Adrenal gland (tissue), 12 donors: ENCODE results near the gene MAEA. TPM values are rescaled to one million over a fixed set of nuclear protein-coding genes. Genes with fewer than 3 reads are reported as not detected.

Experiments used
- DNase-seq, 7 donors: peaks; one replicate each; pipeline ENCODE4 v3.0.0-alpha.2; 2019 to 2020
- H3K27ac ChIP-seq, 5 donors: fragments of 200-600 bp; sonication (generic) in 4 of 5; 1 replicate in 3 of 5; 2 replicates in 2 of 5; pipeline versions ENCODE4 v1.5.1 to v1.8.0; 2016 to 2020; ENCODE audit warnings: mild to moderate bottlenecking in 1 of 5
- H3K27me3 ChIP-seq: fragments of 200-600 bp; 2 replicates; pipeline ENCODE4 v1.8.0; 2021
- H3K36me3 ChIP-seq, 2 donors: fragments of 200-600 bp; replicated peaks in 1 of 2; 1 replicate in 1 of 2; 2 replicates in 1 of 2; pipeline versions ENCODE4 v1.5.1 to v1.8.0; 2018 to 2022
- H3K4me1 ChIP-seq, 2 donors: fragments of 200-600 bp; replicated peaks in 1 of 2; 1 replicate in 1 of 2; 2 replicates in 1 of 2; pipeline versions ENCODE4 v1.5.1 to v1.8.0; 2018 to 2021
- H3K4me3 ChIP-seq, 4 donors: fragments of 200-600 bp; sonication (generic) in 3 of 4; one replicate each; pipeline ENCODE4 v1.5.1; 2016 to 2018
- H3K9me3 ChIP-seq, 3 donors: fragments of 200-600 bp; sonication (generic) in 1 of 3; replicated peaks in 1 of 3; 1 replicate in 2 of 3; 2 replicates in 1 of 3; pipeline versions ENCODE4 v1.5.1 to v1.8.0; 2016 to 2021
- CTCF ChIP-seq, 6 experiments: fragments of 450-650 bp in 4 of 6; fragments of 200-600 bp in 2 of 6; sonication (generic) in 1 of 6; IDR thresholded peaks; 1 replicate in 5 of 6; 2 replicates in 1 of 6; pipeline versions ENCODE4 v1.5.1 to v1.8.0; 2016 to 2021; ENCODE audit warnings: antibody characterized with exemption in 6 of 6, mild to moderate bottlenecking in 2 of 6, moderate library complexity in 1 of 6
- POLR2A ChIP-seq, 2 donors: fragments of 450-650 bp; IDR thresholded peaks; one replicate each; pipeline ENCODE4 v1.6.1; 2017; ENCODE audit warnings: antibody characterized with exemption in 2 of 2, mild to moderate bottlenecking in 2 of 2, moderate library complexity in 1 of 2
- WGBS, 4 donors: extraction: QIAGEN DNeasy Blood & Tissue Kit in 2 of 4; methylation state at CpG; one replicate each; pipeline versions ENCODE4 v1.1.5 to v1.1.7; 2013 to 2017; 5-methylcytosine and 5-hydroxymethylcytosine counted together
- intact Hi-C, 2 donors: fragments of 100-400 bp; cut with DNase I; formaldehyde crosslinking; loops; one replicate each; pipeline versions ENCODE4 v1.14.1 to v1.15.0; 2022 to 2023
- polyA plus RNA-seq, 3 donors: library from polyadenylated mRNA; stranded (reverse); fragments of 200-250 nt in 2 of 3; fragments of 350-450 nt in 1 of 3; fragmentation: Illumina TruSeq in 1 of 3; extraction: RNeasy Lipid Tissue Mini Kit (QIAGEN cat#74804) in 1 of 3; gene quantifications; one replicate each; pipeline ENCODE4 v1.2.3, GENCODE V29; 2013 to 2014
- total RNA-seq, 9 donors: library from RNA; depleted of rRNA in 4 of 9; stranded (reverse); fragments of >200 nt in 4 of 9; fragments of 120-200 nt in 1 of 9; fragmentation: NEBNext Ultra II Directional in 1 of 9; extraction: Animal tissue kit (Norgen Biotek cat#: 25700) in 1 of 9; gene quantifications; one replicate each; pipeline versions ENCODE4 v1.1.0 to v1.2.4, GENCODE V29; 2013 to 2023
- donor health status: healthy with polysubstance abuse.
- donor health status: Bipolar disorder and iron deficiency.
- donor health status: DM: yes; HTN: yes; CAD: no.
- donor health status: DM: no; HTN: no; CAD: no.
- donor health status: DM: no; HTN: no; CAD: no.
- donor health status: DM: yes; HTN: yes; CAD: no.

The MAEA gene
- total and polyA plus RNA-seq, 12 donors, result 35.6 to 103 (median 75.1) TPM

- H3K4me1 ChIP-seq, result no peaks in the 10 kb centered on the region
- H3K27me3 ChIP-seq, result no peaks in the 10 kb centered on the region
- H3K9me3 ChIP-seq, result no peaks in the 10 kb centered on the region
- 86 to 96% (median 91%) methylated on average over 2 of the region's 2 CpGs for WGBS, 4 donors
- TF ChIP-seq CTCF (IDR thresholded peaks at IDR 0.05) (no peak), POLR2A (IDR thresholded peaks at IDR 0.05) (no peak)
- no peak for DNase-seq
- intact Hi-C loops, result no loop called here
- H3K36me3 ChIP-seq, result no peaks in the 10 kb centered on the region
- no peak overlapping the region for H3K27ac ChIP-seq
- no peak overlapping the region for H3K4me3 ChIP-seq
Measured at GRCh38 chr4:1258457-1258856, 31.2 kb upstream of the MAEA start.

GRCh38 chr4:1259966-1260365, 29.7 kb upstream of the MAEA start:
- intact Hi-C loops, result no loop called here
- H3K27me3 ChIP-seq, result no peaks in the 10 kb centered on the region
- H3K9me3 ChIP-seq, result no peaks in the 10 kb centered on the region
- no peaks in the 10 kb centered on the region for H3K36me3 ChIP-seq
- H3K4me3 ChIP-seq, result no peak overlapping the region
- no peak overlapping the region for H3K27ac ChIP-seq
- H3K4me1 ChIP-seq, result no peaks in the 10 kb centered on the region
- TF ChIP-seq POLR2A (IDR thresholded peaks at IDR 0.05) (no peak), CTCF (IDR thresholded peaks at IDR 0.05) (no peak)
- no peak for DNase-seq
- WGBS, 4 donors, result 77 to 93% (median 90%) methylated on average over 4 of the region's 4 CpGs

- 90 to 95% (median 93%) methylated on average over 21 to 24 of the region's 24 CpGs for WGBS, 4 donors
- Histone ChIP-seq H3K4me1 (no peaks in the 10 kb centered on the region), H3K27ac (no peak overlapping the region), H3K9me3 (no peaks in the 10 kb centered on the region), H3K4me3 (no peak overlapping the region), H3K27me3 (no peaks in the 10 kb centered on the region), H3K36me3 (no peaks in the 10 kb centered on the region)
- intact Hi-C loops, result no loop called here
- DNase-seq, result peak in 1 of 7 donors; percentile 33
- TF ChIP-seq CTCF (IDR thresholded peaks at IDR 0.05) (no peak), POLR2A (IDR thresholded peaks at IDR 0.05) (no peak)
Measured at GRCh38 chr4:1260418-1261106, 29.1 kb upstream of the MAEA start.

- Histone ChIP-seq H3K27ac (no peak overlapping the region), H3K9me3 (no peaks in the 10 kb centered on the region), H3K4me3 (no peak overlapping the region), H3K4me1 (no peaks in the 10 kb centered on the region), H3K27me3 (no peaks in the 10 kb centered on the region), H3K36me3 (no peaks in the 10 kb centered on the region)
- peak in 1 of 7 donors; percentile 41 for DNase-seq
- intact Hi-C loops, result no loop called here
- 89 to 94% (median 93%) methylated on average over 20 to 21 of the region's 21 CpGs for WGBS, 4 donors
- TF ChIP-seq CTCF (IDR thresholded peaks at IDR 0.05) (no peak), POLR2A (IDR thresholded peaks at IDR 0.05) (no peak)
Measured at GRCh38 chr4:1261107-1261928, 28.4 kb upstream of the MAEA start.
